GM12878 (cell line): ENCODE data around the gene CCDC80.

Experiments used
- CTCF ChIP-seq, 3 experiments: IDR thresholded peaks in 2 of 3; conservative IDR thresholded peaks in 1 of 3; 2 replicates each; pipeline ENCODE4 v1.5.1; 2011; ENCODE audit warnings: low read depth in 3 of 3, low read length in 3 of 3, mild to moderate bottlenecking in 3 of 3, control low read depth in 2 of 3, moderate library complexity in 2 of 3, inconsistent platforms in 1 of 3, mixed read lengths in 1 of 3; ENCODE audit not compliant: control insufficient read depth in 2 of 3, insufficient read depth in 1 of 3; ENCODE audit errors: extremely low read depth in 1 of 3
- KAT2A ChIP-seq: conservative IDR thresholded peaks from 2 replicates; pipeline ENCODE4 v1.6.1; 2011; ENCODE audit warnings: low read depth, low read length; ENCODE audit not compliant: control insufficient read depth
- POLR2A ChIP-seq: IDR thresholded peaks from 2 replicates; pipeline ENCODE4 v1.6.1; 2011; ENCODE audit warnings: low read depth, mild to moderate bottlenecking, low read length
- TCF12 ChIP-seq: IDR thresholded peaks from 2 replicates; pipeline ENCODE4 v1.6.1; 2011; ENCODE audit warnings: low read depth, mild to moderate bottlenecking, low read length

GRCh38 chr3:112651516-112651915 lies 10.6 kb upstream of the CCDC80 start:
- TF ChIP-seq CTCF (IDR thresholded peaks at IDR 0.05 in 2 of 3, conservative IDR thresholded peaks at IDR 0.05 in 1 of 3; ENCODE audit: control insufficient read depth in 2 of 3, extremely low read depth in 1 of 3, insufficient read depth in 1 of 3, low read depth in 3 of 3, low read length in 3 of 3) (no peak), KAT2A (no peak), POLR2A (no peak), TCF12 (no peak)
